Measurements from ENCODE around the gene CTSD. TPM values are rescaled to one million over a fixed set of nuclear protein-coding genes. Genes with fewer than 3 reads are reported as not detected.

Gene CTSD
- total RNA-seq, 1 donor from 2014 or later, result 109 TPM

GRCh38 chr11:1782031-1782590, 18.4 kb upstream of the CTSD start:
- peaks cover 2% of the 10 kb centered on the region for H3K36me3 Mint-ChIP-seq (ENCODE audit: low read depth)
- DNase-seq (ENCODE audit: low read depth, low spot score), result no peak

GRCh38 chr11:1781593-1781975, 17.9 kb upstream of the CTSD start:
- no peak for TF ChIP-seq CTCF (conservative IDR thresholded peaks at IDR 0.05)
- Mint-ChIP-seq H3K9me3 (no peaks in the 10 kb centered on the region), H3K27ac (ENCODE audit: unreplicated experiment) (no peak overlapping the region), H3K4me1 (peaks cover 17% of the 10 kb centered on the region), H3K27me3 (ENCODE audit: low read depth) (peaks cover 5% of the 10 kb centered on the region), H3K4me3 (no peak overlapping the region), H3K36me3 (ENCODE audit: low read depth) (peaks cover 2% of the 10 kb centered on the region)
- DNase-seq (ENCODE audit: low read depth, low spot score), result no peak

More at GRCh38 chr11:1782031-1782590, 18.4 kb upstream of the CTSD start:
- Mint-ChIP-seq H3K27ac (ENCODE audit: unreplicated experiment) (no peak overlapping the region), H3K9me3 (no peaks in the 10 kb centered on the region), H3K27me3 (ENCODE audit: low read depth) (peaks cover 5% of the 10 kb centered on the region), H3K4me3 (no peak overlapping the region), H3K4me1 (peaks cover 17% of the 10 kb centered on the region)
- TF ChIP-seq CTCF (conservative IDR thresholded peaks at IDR 0.05), result no peak

- no peak for TF ChIP-seq CTCF (conservative IDR thresholded peaks at IDR 0.05)
- no peak for DNase-seq (ENCODE audit: low read depth, low spot score)
- Mint-ChIP-seq H3K4me3 (no peak overlapping the region), H3K36me3 (ENCODE audit: low read depth) (peaks cover 2% of the 10 kb centered on the region), H3K9me3 (no peaks in the 10 kb centered on the region), H3K4me1 (peaks cover 13% of the 10 kb centered on the region), H3K27me3 (ENCODE audit: low read depth) (peaks cover 4% of the 10 kb centered on the region), H3K27ac (ENCODE audit: unreplicated experiment) (no peak overlapping the region)
Observed at GRCh38 chr11:1780700-1781592, 17.2 kb upstream of the CTSD start.

GRCh38 chr11:1779806-1780699, 16.3 kb upstream of the CTSD start:
- Mint-ChIP-seq H3K4me3 (no peak overlapping the region), H3K9me3 (no peaks in the 10 kb centered on the region), H3K27me3 (ENCODE audit: low read depth) (no peaks in the 10 kb centered on the region), H3K36me3 (ENCODE audit: low read depth) (no peaks in the 10 kb centered on the region), H3K27ac (ENCODE audit: unreplicated experiment) (peak overlapping the region; percentile 67), H3K4me1 (peaks cover 7% of the 10 kb centered on the region)
- DNase-seq (ENCODE audit: low read depth, low spot score), result no peak
- no peak for TF ChIP-seq CTCF (conservative IDR thresholded peaks at IDR 0.05)

- no peak overlapping the region for H3K4me3 Mint-ChIP-seq
- no peak for TF ChIP-seq CTCF (conservative IDR thresholded peaks at IDR 0.05)
- H3K36me3 Mint-ChIP-seq (ENCODE audit: low read depth), result no peaks in the 10 kb centered on the region
- peaks cover 7% of the 10 kb centered on the region for H3K4me1 Mint-ChIP-seq
- H3K27me3 Mint-ChIP-seq (ENCODE audit: low read depth), result no peaks in the 10 kb centered on the region
- no peak for DNase-seq (ENCODE audit: low read depth, low spot score)
- peaks cover 4% of the 10 kb centered on the region for H3K9me3 Mint-ChIP-seq
- no peak overlapping the region for H3K27ac Mint-ChIP-seq (ENCODE audit: unreplicated experiment)
Observed at GRCh38 chr11:1779034-1779805, 15.5 kb upstream of the CTSD start.

Measured in neural crest cell (in vitro differentiated cells).